GM12801 (cell line): ENCODE data around the gene HNRNPM.

Experiments used
- CTCF ChIP-seq: IDR thresholded peaks from one replicate; pipeline ENCODE4 v1.5.1; 2011; ENCODE audit warnings: control low read depth; ENCODE audit not compliant: insufficient read length; ENCODE audit errors: extremely low read depth

The HNRNPM gene

GRCh38 chr19:8484331-8484894 is 39.6 kb downstream of the HNRNPM start:
- TF ChIP-seq CTCF: no peak

DNA sequence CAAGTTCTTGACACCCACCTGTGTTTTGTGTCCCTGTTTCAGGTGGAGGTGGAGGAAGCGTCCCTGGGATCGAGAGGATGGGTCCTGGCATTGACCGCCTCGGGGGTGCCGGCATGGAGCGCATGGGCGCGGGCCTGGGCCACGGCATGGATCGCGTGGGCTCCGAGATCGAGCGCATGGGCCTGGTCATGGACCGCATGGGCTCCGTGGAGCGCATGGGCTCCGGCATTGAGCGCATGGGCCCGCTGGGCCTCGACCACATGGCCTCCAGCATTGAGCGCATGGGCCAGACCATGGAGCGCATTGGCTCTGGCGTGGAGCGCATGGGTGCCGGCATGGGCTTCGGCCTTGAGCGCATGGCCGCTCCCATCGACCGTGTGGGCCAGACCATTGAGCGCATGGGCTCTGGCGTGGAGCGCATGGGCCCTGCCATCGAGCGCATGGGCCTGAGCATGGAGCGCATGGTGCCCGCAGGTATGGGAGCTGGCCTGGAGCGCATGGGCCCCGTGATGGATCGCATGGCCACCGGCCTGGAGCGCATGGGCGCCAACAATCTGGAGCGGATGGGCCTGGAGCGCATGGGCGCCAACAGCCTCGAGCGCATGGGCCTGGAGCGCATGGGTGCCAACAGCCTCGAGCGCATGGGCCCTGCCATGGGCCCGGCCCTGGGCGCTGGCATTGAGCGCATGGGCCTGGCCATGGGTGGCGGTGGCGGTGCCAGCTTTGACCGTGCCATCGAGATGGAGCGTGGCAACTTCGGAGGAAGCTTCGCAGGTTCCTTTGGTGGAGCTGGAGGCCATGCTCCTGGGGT is 41.0 kb downstream of the HNRNPM start:
- TF ChIP-seq CTCF: no peak

GRCh38 chr19:8486661-8487136 is 41.9 kb downstream of the HNRNPM start:
- TF ChIP-seq CTCF: no peak

DNA sequence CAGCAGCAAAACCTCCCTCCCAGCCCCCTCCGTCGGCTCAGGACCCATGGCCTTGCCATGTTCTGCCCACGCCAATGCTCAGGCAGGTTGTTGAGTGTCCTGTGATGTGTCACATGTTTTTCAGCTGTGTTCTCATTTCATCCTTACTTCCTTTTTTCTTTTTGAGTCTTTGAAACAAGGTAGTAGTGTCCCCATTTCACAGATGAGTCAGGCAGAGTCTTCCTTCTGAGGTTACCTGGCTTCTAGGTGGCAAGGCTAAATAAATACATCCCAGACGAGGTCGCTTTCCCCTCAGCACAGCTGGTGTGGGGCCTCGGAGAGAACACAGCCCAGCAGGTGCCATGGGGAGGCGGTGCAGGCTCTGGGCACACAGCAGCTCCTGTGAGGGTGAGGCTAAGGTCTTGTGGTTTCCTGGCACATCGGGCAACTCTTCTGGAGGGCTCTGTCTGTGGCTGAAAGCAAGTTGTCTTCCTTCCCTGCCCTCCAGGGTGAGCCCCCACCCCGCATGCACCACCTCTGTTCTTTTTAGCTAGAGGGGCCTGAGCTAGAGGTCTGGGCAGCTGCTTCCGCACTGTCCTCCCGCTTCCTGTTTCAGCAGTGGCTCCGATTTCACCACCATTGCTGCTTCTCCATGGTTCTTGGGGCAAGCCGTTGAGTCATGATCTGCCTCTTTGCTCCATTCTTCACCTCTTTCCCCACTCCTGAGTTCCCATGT is 42.5 kb downstream of the HNRNPM start:
- no peak for TF ChIP-seq CTCF

GRCh38 chr19:8488365-8488764 is 43.6 kb downstream of the HNRNPM start:
- no peak for TF ChIP-seq CTCF

GRCh38 chr19:8489561-8490394 is 45.0 kb downstream of the HNRNPM start:
- no peak for TF ChIP-seq CTCF

DNA sequence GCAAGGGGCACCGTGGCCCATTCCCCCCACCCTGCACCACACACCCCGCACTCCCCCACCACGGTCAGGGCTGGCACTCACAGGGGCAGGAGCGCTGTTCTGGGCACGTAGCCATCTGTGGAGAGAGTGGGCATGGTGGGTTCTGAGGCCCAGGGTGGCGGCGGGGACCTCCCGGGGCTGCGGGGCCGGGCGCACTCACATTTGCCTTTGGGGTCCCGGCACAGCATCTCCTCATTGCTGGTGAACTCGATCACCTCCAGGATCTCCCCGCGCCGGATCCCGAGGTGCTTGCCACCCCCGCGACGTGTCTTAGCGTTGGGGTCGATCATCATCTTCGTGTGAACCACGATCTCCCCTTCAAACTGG is 45.6 kb downstream of the HNRNPM start:
- TF ChIP-seq CTCF: no peak
